HCT116 (cell line): ENCODE results near the gene CHCHD3. TPM values are rescaled to one million over a fixed set of nuclear protein-coding genes. Genes with fewer than 3 reads are reported as not detected.

Experiments used
- ATAC-seq: fragments of 200-7000 bp; cut with Tn5 transposase; 2 replicates; pipeline ENCODE4 v1.9.1; 2020; ENCODE audit warnings: mild to moderate bottlenecking, moderate library complexity
- BruUV-seq: library from RNA; stranded (reverse); fragments of 400-500 nt; replicated peaks from 2 replicates; lab custom pipeline; 2021; lab: Mats Ljungman, UMichigan
- CTCF ChIA-PET: fragments of 300-600 bp; sonication (Branson Sonifier 250); formaldehyde crosslinking; loops from one replicate; lab custom pipeline; 2021; ENCODE audit warnings: antibody characterized with exemption; lab: Charles Lee
- POLR2A ChIA-PET: fragments of 300-600, 350-600 bp; sonication (Branson Sonifier 250); formaldehyde crosslinking; loops from one replicate; lab custom pipeline; 2021; ENCODE audit warnings: antibody characterized with exemption; lab: Charles Lee
- RAD21 ChIA-PET, 2 experiments: fragments of 300-600 bp; sonication (Branson Sonifier 250); formaldehyde crosslinking; loops; one replicate each; lab custom pipeline; 2023; ENCODE audit warnings: low total read pairs in 2 of 2; ENCODE audit not compliant: uncharacterized antibody in 2 of 2, unreplicated experiment in 2 of 2, low non-redundant PET in 1 of 2; lab: Charles Lee
- DNase-seq: peaks from one replicate; pipeline ENCODE4 v3.0.0-alpha.2; 2010; ENCODE audit warnings: low read depth, low spot score
- H2AFZ ChIP-seq: fragments of 200-600 bp; shearing (Covaris generic), sonication (generic); 2 replicates; pipeline ENCODE4 v1.6.1; 2017; ENCODE audit warnings: low read depth, mixed run types, mixed read lengths, antibody characterized with exemption, low read length; ENCODE audit not compliant: poor library complexity, severe bottlenecking
- H3K27ac ChIP-seq: 2 replicates; pipeline ENCODE4 v1.5.1; 2012; ENCODE audit warnings: low read depth, low read length
- H3K27me3 ChIP-seq: fragments of 200-600 bp; sonication (generic); 2 replicates; pipeline ENCODE4 v1.6.1; 2016; ENCODE audit warnings: mixed run types, low read length, mixed read lengths; ENCODE audit not compliant: insufficient read depth
- H3K36me3 ChIP-seq, 2 experiments: fragments of 200-500 bp in 1 of 2; fragments of 200-600 bp in 1 of 2; sonication (Bioruptor generic) in 1 of 2; sonication (generic) in 1 of 2; 2 replicates each; pipeline versions ENCODE4 v1.5.1 to v1.6.1; 2014 to 2016; ENCODE audit warnings: low read length in 2 of 2, inconsistent platforms in 1 of 2, mixed read lengths in 1 of 2, mixed run types in 1 of 2; ENCODE audit not compliant: insufficient read depth in 2 of 2, control insufficient read depth in 1 of 2
- H3K4me1 ChIP-seq, 2 experiments: fragments of 200-600 bp in 1 of 2; sonication (generic) in 1 of 2; 2 replicates each; pipeline versions ENCODE4 v1.5.1 to v1.6.1; 2012 to 2017; ENCODE audit warnings: low read length in 2 of 2, inconsistent platforms in 1 of 2, mild to moderate bottlenecking in 1 of 2, mixed read lengths in 1 of 2, mixed run types in 1 of 2, moderate library complexity in 1 of 2; ENCODE audit not compliant: insufficient read depth in 2 of 2, control insufficient read depth in 1 of 2
- H3K4me2 ChIP-seq: fragments of 200-600 bp; sonication (generic); 2 replicates; pipeline ENCODE4 v1.6.1; 2017; ENCODE audit warnings: mixed run types, low read length, mixed read lengths
- H3K4me3 ChIP-seq, 2 experiments: fragments of 200-600 bp in 1 of 2; sonication (generic) in 1 of 2; replicated peaks in 1 of 2; 2 replicates each; pipeline ENCODE4 v1.5.1; 2011 to 2016; ENCODE audit warnings: low read length in 2 of 2, control low read depth in 1 of 2, low read depth in 1 of 2, mild to moderate bottlenecking in 1 of 2, mixed read lengths in 1 of 2, mixed run types in 1 of 2
- H3K79me2 ChIP-seq: fragments of 200-600 bp; sonication (generic); 2 replicates; pipeline ENCODE4 v1.6.1; 2017; ENCODE audit warnings: mild to moderate bottlenecking, mixed run types, low read length, moderate library complexity, mixed read lengths; ENCODE audit not compliant: insufficient read depth
- H3K9ac ChIP-seq: fragments of 200-600 bp; sonication (generic); 2 replicates; pipeline ENCODE4 v1.6.1; 2016; ENCODE audit warnings: low read length, mixed read lengths
- H3K9me2 ChIP-seq: fragments of 200-600 bp; sonication (generic), shearing (Covaris generic); 2 replicates; pipeline ENCODE4 v1.6.1; 2017; ENCODE audit warnings: mixed run types, mild to moderate bottlenecking, moderate library complexity; ENCODE audit not compliant: insufficient read depth
- H3K9me3 ChIP-seq, 2 experiments: fragments of 200-500 bp in 1 of 2; fragments of 200-600 bp in 1 of 2; sonication (Bioruptor generic) in 1 of 2; sonication (generic) in 1 of 2; 2 replicates each; pipeline ENCODE4 v1.6.1; 2014 to 2017; ENCODE audit warnings: low read length in 2 of 2, mixed read lengths in 2 of 2, inconsistent platforms in 1 of 2, low read depth in 1 of 2, mild to moderate bottlenecking in 1 of 2, mixed run types in 1 of 2, moderate library complexity in 1 of 2; ENCODE audit not compliant: control insufficient read depth in 1 of 2, insufficient read depth in 1 of 2
- H4K20me1 ChIP-seq: fragments of 200-600 bp; sonication (generic), shearing (Covaris generic); 2 replicates; pipeline ENCODE4 v1.6.1; 2017; ENCODE audit warnings: mixed run types, mild to moderate bottlenecking, moderate library complexity; ENCODE audit not compliant: insufficient read depth
- CBX3 ChIP-seq: IDR thresholded peaks from 2 replicates; pipeline ENCODE4 v1.6.1; 2012; ENCODE audit warnings: low read depth
- EGR1 ChIP-seq: IDR thresholded peaks from 2 replicates; pipeline ENCODE4 v1.6.1; 2012; ENCODE audit warnings: low read depth
- EZH2phosphoT487 ChIP-seq: fragments of 200-600 bp; IDR thresholded peaks from 2 replicates; pipeline ENCODE4 v1.6.1; 2018; ENCODE audit warnings: antibody characterized with exemption, borderline replicate concordance
- FOSL1 ChIP-seq: IDR thresholded peaks from 2 replicates; pipeline ENCODE4 v1.6.1; 2012; ENCODE audit warnings: low read depth
- RAD21 ChIP-seq: IDR thresholded peaks from 2 replicates; pipeline ENCODE4 v1.6.1; 2012; ENCODE audit warnings: low read depth, mild to moderate bottlenecking
- YY1 ChIP-seq: IDR thresholded peaks from 2 replicates; pipeline ENCODE4 v1.6.1; 2011; ENCODE audit warnings: low read length, low read depth, moderate library complexity, mild to moderate bottlenecking; ENCODE audit not compliant: insufficient replicate concordance; ENCODE audit errors: extremely low read depth
- ZFX ChIP-seq: fragments of 450-650 bp; IDR thresholded peaks from 2 replicates; pipeline ENCODE4 v1.6.1; 2017
- ZNF274 ChIP-seq: fragments of 200-500 bp; sonication (Bioruptor generic); IDR thresholded peaks from 2 replicates; pipeline ENCODE4 v1.6.1; 2014; ENCODE audit warnings: mild to moderate bottlenecking, low read depth, low read length, inconsistent platforms
- intact Hi-C: fragments of 100-400 bp; cut with micrococcal nuclease; formaldehyde crosslinking; loops from 2 replicates; pipeline ENCODE4 v1.10.0; 2022
- total RNA-seq: library from RNA; stranded (reverse); gene quantifications from one replicate; pipeline ENCODE4 v1.2.1, GENCODE V29; 2021; ENCODE audit not compliant: unreplicated experiment
- TF ChIP-seq, protein P1 (sequence below): IDR thresholded peaks from 2 replicates; pipeline ENCODE4 v1.6.1; 2011; ENCODE audit warnings: mild to moderate bottlenecking, low read length, moderate library complexity; ENCODE audit not compliant: insufficient replicate concordance; ENCODE audit errors: extremely low read depth
- TF ChIP-seq, protein P2 (sequence below), 3 experiments: fragments of 200-600 bp in 1 of 3; sonication (generic) in 1 of 3; IDR thresholded peaks in 2 of 3; conservative IDR thresholded peaks in 1 of 3; 2 replicates each; pipeline ENCODE4 v1.5.1; 2012 to 2017; ENCODE audit warnings: low read depth in 2 of 3, low read length in 2 of 3, antibody characterized with exemption in 1 of 3, borderline replicate concordance in 1 of 3, control low read depth in 1 of 3, mild to moderate bottlenecking in 1 of 3, mixed read lengths in 1 of 3, mixed run types in 1 of 3, moderate library complexity in 1 of 3; ENCODE audit not compliant: insufficient read depth in 1 of 3
- TF ChIP-seq, protein P3 (sequence below): IDR thresholded peaks from 2 replicates; pipeline ENCODE4 v1.6.1; 2012; ENCODE audit warnings: low read depth
- TF ChIP-seq, protein P4 (sequence below): IDR thresholded peaks from 2 replicates; pipeline ENCODE4 v1.6.1; 2012

CHCHD3 gene
- total RNA-seq, 1 experiment from 2014 or later: 73.5 TPM

DNA sequence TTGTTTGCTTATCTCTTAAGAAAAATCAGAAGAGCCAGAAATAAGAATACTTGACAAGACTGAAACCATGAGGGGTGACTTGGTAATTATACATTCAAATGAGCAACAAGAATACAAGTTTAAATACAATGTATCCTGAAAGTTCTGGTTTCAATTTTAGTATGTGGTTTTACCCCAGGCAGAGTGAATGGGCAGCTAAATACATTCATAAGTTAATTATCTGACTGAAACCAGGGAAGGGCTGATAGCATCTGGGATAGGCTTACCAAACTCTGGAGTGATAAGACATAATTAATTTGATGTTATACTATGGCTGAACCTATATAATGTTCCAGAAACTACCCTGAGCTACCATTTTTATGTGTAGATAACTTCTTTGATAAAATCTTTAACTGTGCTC lies 253.4 kb downstream of the CHCHD3 start:
- intact Hi-C loops: no loop called here
- Histone ChIP-seq H3K4me2 (no peak overlapping the region), H2AFZ (no peak overlapping the region), H3K4me1 (no peaks in the 10 kb centered on the region), H3K9me3 (no peaks in the 10 kb centered on the region), H3K36me3 (no peaks in the 10 kb centered on the region), H4K20me1 (no peaks in the 10 kb centered on the region), H3K9ac (no peak overlapping the region), H3K27me3 (no peaks in the 10 kb centered on the region), H3K79me2 (no peaks in the 10 kb centered on the region), H3K9me2 (no peaks in the 10 kb centered on the region), H3K4me3 (no peak overlapping the region), H3K27ac (no peak overlapping the region)
- POLR2A ChIA-PET: no interaction called here
- TF ChIP-seq, protein P1, sequence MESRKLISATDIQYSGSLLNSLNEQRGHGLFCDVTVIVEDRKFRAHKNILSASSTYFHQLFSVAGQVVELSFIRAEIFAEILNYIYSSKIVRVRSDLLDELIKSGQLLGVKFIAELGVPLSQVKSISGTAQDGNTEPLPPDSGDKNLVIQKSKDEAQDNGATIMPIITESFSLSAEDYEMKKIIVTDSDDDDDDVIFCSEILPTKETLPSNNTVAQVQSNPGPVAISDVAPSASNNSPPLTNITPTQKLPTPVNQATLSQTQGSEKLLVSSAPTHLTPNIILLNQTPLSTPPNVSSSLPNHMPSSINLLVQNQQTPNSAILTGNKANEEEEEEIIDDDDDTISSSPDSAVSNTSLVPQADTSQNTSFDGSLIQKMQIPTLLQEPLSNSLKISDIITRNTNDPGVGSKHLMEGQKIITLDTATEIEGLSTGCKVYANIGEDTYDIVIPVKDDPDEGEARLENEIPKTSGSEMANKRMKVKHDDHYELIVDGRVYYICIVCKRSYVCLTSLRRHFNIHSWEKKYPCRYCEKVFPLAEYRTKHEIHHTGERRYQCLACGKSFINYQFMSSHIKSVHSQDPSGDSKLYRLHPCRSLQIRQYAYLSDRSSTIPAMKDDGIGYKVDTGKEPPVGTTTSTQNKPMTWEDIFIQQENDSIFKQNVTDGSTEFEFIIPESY: no peak
- TF ChIP-seq, protein P2, sequence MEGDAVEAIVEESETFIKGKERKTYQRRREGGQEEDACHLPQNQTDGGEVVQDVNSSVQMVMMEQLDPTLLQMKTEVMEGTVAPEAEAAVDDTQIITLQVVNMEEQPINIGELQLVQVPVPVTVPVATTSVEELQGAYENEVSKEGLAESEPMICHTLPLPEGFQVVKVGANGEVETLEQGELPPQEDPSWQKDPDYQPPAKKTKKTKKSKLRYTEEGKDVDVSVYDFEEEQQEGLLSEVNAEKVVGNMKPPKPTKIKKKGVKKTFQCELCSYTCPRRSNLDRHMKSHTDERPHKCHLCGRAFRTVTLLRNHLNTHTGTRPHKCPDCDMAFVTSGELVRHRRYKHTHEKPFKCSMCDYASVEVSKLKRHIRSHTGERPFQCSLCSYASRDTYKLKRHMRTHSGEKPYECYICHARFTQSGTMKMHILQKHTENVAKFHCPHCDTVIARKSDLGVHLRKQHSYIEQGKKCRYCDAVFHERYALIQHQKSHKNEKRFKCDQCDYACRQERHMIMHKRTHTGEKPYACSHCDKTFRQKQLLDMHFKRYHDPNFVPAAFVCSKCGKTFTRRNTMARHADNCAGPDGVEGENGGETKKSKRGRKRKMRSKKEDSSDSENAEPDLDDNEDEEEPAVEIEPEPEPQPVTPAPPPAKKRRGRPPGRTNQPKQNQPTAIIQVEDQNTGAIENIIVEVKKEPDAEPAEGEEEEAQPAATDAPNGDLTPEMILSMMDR (IDR thresholded peaks at IDR 0.05 in 2 of 3, conservative IDR thresholded peaks at IDR 0.05 in 1 of 3; ENCODE audit: borderline replicate concordance in 1 of 3, insufficient read depth in 1 of 3, low read depth in 2 of 3, low read length in 2 of 3): no peak
- no peak for TF ChIP-seq RAD21
- TF ChIP-seq ZNF274: no peak
- TF ChIP-seq FOSL1: no peak
- TF ChIP-seq, protein P3, sequence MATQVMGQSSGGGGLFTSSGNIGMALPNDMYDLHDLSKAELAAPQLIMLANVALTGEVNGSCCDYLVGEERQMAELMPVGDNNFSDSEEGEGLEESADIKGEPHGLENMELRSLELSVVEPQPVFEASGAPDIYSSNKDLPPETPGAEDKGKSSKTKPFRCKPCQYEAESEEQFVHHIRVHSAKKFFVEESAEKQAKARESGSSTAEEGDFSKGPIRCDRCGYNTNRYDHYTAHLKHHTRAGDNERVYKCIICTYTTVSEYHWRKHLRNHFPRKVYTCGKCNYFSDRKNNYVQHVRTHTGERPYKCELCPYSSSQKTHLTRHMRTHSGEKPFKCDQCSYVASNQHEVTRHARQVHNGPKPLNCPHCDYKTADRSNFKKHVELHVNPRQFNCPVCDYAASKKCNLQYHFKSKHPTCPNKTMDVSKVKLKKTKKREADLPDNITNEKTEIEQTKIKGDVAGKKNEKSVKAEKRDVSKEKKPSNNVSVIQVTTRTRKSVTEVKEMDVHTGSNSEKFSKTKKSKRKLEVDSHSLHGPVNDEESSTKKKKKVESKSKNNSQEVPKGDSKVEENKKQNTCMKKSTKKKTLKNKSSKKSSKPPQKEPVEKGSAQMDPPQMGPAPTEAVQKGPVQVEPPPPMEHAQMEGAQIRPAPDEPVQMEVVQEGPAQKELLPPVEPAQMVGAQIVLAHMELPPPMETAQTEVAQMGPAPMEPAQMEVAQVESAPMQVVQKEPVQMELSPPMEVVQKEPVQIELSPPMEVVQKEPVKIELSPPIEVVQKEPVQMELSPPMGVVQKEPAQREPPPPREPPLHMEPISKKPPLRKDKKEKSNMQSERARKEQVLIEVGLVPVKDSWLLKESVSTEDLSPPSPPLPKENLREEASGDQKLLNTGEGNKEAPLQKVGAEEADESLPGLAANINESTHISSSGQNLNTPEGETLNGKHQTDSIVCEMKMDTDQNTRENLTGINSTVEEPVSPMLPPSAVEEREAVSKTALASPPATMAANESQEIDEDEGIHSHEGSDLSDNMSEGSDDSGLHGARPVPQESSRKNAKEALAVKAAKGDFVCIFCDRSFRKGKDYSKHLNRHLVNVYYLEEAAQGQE: no peak
- no peak for TF ChIP-seq EGR1
- TF ChIP-seq, protein P4, sequence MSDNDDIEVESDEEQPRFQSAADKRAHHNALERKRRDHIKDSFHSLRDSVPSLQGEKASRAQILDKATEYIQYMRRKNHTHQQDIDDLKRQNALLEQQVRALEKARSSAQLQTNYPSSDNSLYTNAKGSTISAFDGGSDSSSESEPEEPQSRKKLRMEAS: no peak
- no peak for TF ChIP-seq CBX3
- TF ChIP-seq EZH2phosphoT487: no peak
- no peak for TF ChIP-seq ZFX
- TF ChIP-seq YY1: no peak
- CTCF ChIA-PET: no interaction called here
- DNase-seq: no peak
- no TSS peak for BruUV-seq
- RAD21 ChIA-PET: no interaction called here
- no peak for ATAC-seq
